K562 (cell line): Measurements from ENCODE around the gene DAZAP1. TPM values are rescaled to one million over a fixed set of nuclear protein-coding genes. Genes with fewer than 3 reads are reported as not detected.
"Not testable (repeated sequence)": the region's sequence is repeated elsewhere in the genome, so short reads cannot be mapped to it uniquely, and the experiment has no call there.

Experiments
- ATAC-seq: fragments of 200-7000 bp; cut with Tn5 transposase; 3 replicates; pipeline ENCODE4 v1.9.1; 2020; ENCODE audit warnings: moderate library complexity
- BruUV-seq: library from RNA; stranded (reverse); fragments of 400-500 nt; replicated peaks from 2 replicates; lab custom pipeline; 2021; lab: Mats Ljungman, UMichigan
- CTCF ChIA-PET: fragments of 300-600 bp; formaldehyde crosslinking; extraction: SDS; loops from one replicate; lab custom pipeline; 2021; ENCODE audit warnings: low intra/inter-chr PET ratio; lab: Yijun Ruan, JAX
- POLR2A ChIA-PET: fragments of 300-600, 350-650 bp; sonication (Branson Sonifier 250); formaldehyde crosslinking; extraction: SDS; loops from one replicate; lab custom pipeline; 2021; ENCODE audit warnings: antibody characterized with exemption, inconsistent platforms; lab: Yijun Ruan, JAX
- DNase-seq, 4 experiments: peaks; one replicate each; pipeline versions ENCODE4 v3.0.0 to v3.0.0-alpha.2; 2011 to 2018; ENCODE audit warnings: low spot score in 3 of 4, mixed read lengths in 3 of 4; ENCODE audit errors: extremely low read depth in 1 of 4
- FAIRE-seq: peaks from 2 replicates; lab custom pipeline; 2011; peaks lifted over from hg19 to GRCh38; lab: Jason Lieb, UNC
- H2AFZ ChIP-seq: 2 replicates; pipeline ENCODE4 v1.6.0; 2011; ENCODE audit warnings: low read depth, low read length, control low read depth, inconsistent platforms
- H3K27ac ChIP-seq: fragments of 200-600 bp; 3 replicates; pipeline ENCODE4 v1.8.0; 2011; ENCODE audit warnings: low read depth, mild to moderate bottlenecking, control low read depth, inconsistent platforms, low read length, moderate library complexity, mixed read lengths; ENCODE audit errors: extremely low read depth
- H3K27me3 ChIP-seq, 2 experiments: fragments of 300-600 bp in 1 of 2; 2 replicates in 1 of 2; 3 replicates in 1 of 2; pipeline versions ENCODE4 v1.6.0 to v1.8.0; 2011; ENCODE audit warnings: inconsistent platforms in 2 of 2, low read length in 2 of 2, mild to moderate bottlenecking in 1 of 2, mixed read lengths in 1 of 2, moderate library complexity in 1 of 2; ENCODE audit not compliant: control insufficient read depth in 2 of 2, insufficient read depth in 2 of 2
- H3K36me3 ChIP-seq: fragments of 300-600 bp; 3 replicates; pipeline ENCODE4 v1.8.0; 2011; ENCODE audit warnings: mild to moderate bottlenecking, low read length, inconsistent platforms; ENCODE audit not compliant: control insufficient read depth, insufficient read depth
- H3K4me1 ChIP-seq, 2 experiments: fragments of 200-600 bp in 1 of 2; replicated peaks in 1 of 2; 2 replicates in 1 of 2; 3 replicates in 1 of 2; pipeline versions ENCODE4 v1.5.1 to v1.8.0; 2011; ENCODE audit warnings: inconsistent platforms in 2 of 2, low read length in 2 of 2, mild to moderate bottlenecking in 1 of 2, mixed read lengths in 1 of 2, moderate library complexity in 1 of 2; ENCODE audit not compliant: control insufficient read depth in 2 of 2, insufficient read depth in 2 of 2
- H3K4me2 ChIP-seq: 2 replicates; pipeline ENCODE4 v1.6.1; 2011; ENCODE audit warnings: low read length, control low read depth, inconsistent platforms, mixed read lengths; ENCODE audit not compliant: insufficient read depth
- H3K4me3 ChIP-seq: fragments of 200-600 bp; sonication (generic), shearing (Covaris generic); 2 replicates; pipeline ENCODE4 v1.5.1; 2016; ENCODE audit warnings: control low read depth, inconsistent platforms
- H3K79me2 ChIP-seq: fragments of 200-600 bp; 3 replicates; pipeline ENCODE4 v1.8.0; 2011; ENCODE audit warnings: low read length, inconsistent platforms; ENCODE audit not compliant: control insufficient read depth, insufficient read depth
- H3K9ac ChIP-seq, 2 experiments: 2 replicates each; pipeline versions ENCODE4 v1.6.0 to v1.6.1; 2011; ENCODE audit warnings: low read depth in 2 of 2, low read length in 2 of 2, control low read depth in 1 of 2, inconsistent platforms in 1 of 2, mild to moderate bottlenecking in 1 of 2, mixed read lengths in 1 of 2; ENCODE audit not compliant: insufficient read depth in 1 of 2
- H3K9me1 ChIP-seq: one replicate; pipeline ENCODE4 v1.6.0; 2011; ENCODE audit warnings: inconsistent platforms, mild to moderate bottlenecking, low read length, moderate library complexity; ENCODE audit not compliant: control insufficient read depth, insufficient read depth
- H3K9me3 ChIP-seq: replicated peaks from 2 replicates; pipeline ENCODE4 v1.5.1; 2011; ENCODE audit warnings: low read depth, low read length, inconsistent platforms; ENCODE audit not compliant: control insufficient read depth, insufficient read depth
- H4K20me1 ChIP-seq: replicated peaks from 2 replicates; pipeline ENCODE4 v1.6.1; 2011; ENCODE audit warnings: low read length, inconsistent platforms, mixed read lengths; ENCODE audit not compliant: control insufficient read depth, insufficient read depth
- BRCA1 ChIP-seq, 2 experiments: fragments of 450-650 bp in 1 of 2; sonication (generic) in 1 of 2; formaldehyde crosslinking in 1 of 2; IDR thresholded peaks; 2 replicates each; pipeline versions ENCODE4 v1.5.0 to v1.6.1; 2017 to 2020; ENCODE audit warnings: mild to moderate bottlenecking in 1 of 2, missing genetic modification reagents in 1 of 2
- ETV1 ChIP-seq: fragments of 450-650 bp; conservative IDR thresholded peaks from 2 replicates; pipeline ENCODE4 v1.6.1; 2016; ENCODE audit warnings: missing genetic modification characterization, control low read depth, low read depth, missing compliant biosample characterization
- GABPB1 ChIP-seq: sonication (generic); formaldehyde crosslinking; IDR thresholded peaks from 2 replicates; pipeline ENCODE4 v1.8.0; 2022; ENCODE audit warnings: mild to moderate bottlenecking, missing genetic modification reagents
- HDAC1 ChIP-seq, 2 experiments: fragments of 450-650 bp; IDR thresholded peaks; 2 replicates each; pipeline ENCODE4 v1.6.1; 2016 to 2017; ENCODE audit warnings: inconsistent platforms in 1 of 2, mild to moderate bottlenecking in 1 of 2, moderate library complexity in 1 of 2
- MAZ ChIP-seq, 2 experiments: fragments of 450-650 bp in 1 of 2; sonication (generic) in 1 of 2; formaldehyde crosslinking; IDR thresholded peaks in 1 of 2; conservative IDR thresholded peaks in 1 of 2; 2 replicates each; pipeline versions ENCODE4 v1.4.0 to v1.5.0; 2020; ENCODE audit warnings: mild to moderate bottlenecking in 1 of 2, missing genetic modification reagents in 1 of 2
- MEIS2 ChIP-seq: fragments of 450-650 bp; IDR thresholded peaks from 2 replicates; pipeline ENCODE4 v1.6.1; 2014; ENCODE audit warnings: mild to moderate bottlenecking; ENCODE audit not compliant: partially characterized antibody
- WGBS: fragments of 100-300 bp; shearing (Covaris generic); methylation state at CpG from one replicate; pipeline ENCODE4 v1.1.6; 2016; ENCODE audit warnings: low coverage, mixed read lengths; ENCODE audit not compliant: insufficient coverage; ENCODE audit errors: missing lambda C conversion rate; 5-methylcytosine and 5-hydroxymethylcytosine counted together
- in situ Hi-C: fragments of 300-500 bp; cut with MboI; formaldehyde crosslinking; loops from 4 replicates; pipeline ENCODE4 v1.15.0; 2018; ENCODE audit warnings: inconsistent platforms, mixed read lengths
- intact Hi-C: fragments of 100-400 bp; cut with micrococcal nuclease; formaldehyde crosslinking; loops from 2 replicates; pipeline ENCODE4 v1.14.2; 2022
- polyA plus RNA-seq, 8 experiments: library from polyadenylated mRNA; depleted of rRNA in 4 of 8; stranded (reverse) in 5 of 8; unstranded in 3 of 8; fragments of >200 nt; fragmentation: Nextera tagmentation in 2 of 8; fragmentation: Illumina TruSeq in 1 of 8; extraction: Ambion mirVana in 2 of 8; extraction: Trizol in 1 of 8; gene quantifications; 2 replicates each; pipeline versions ENCODE4 v1.2.1 to v1.2.3, GENCODE V29; 2011 to 2014; ENCODE audit warnings: inconsistent platforms in 1 of 8, missing spikeins in 1 of 8
- total RNA-seq, 7 experiments: library from RNA; depleted of rRNA in 6 of 7; stranded (reverse); fragments of >200 nt in 6 of 7; fragmentation: Illumina TruSeq in 2 of 7; extraction: Trizol in 2 of 7; gene quantifications; 2 replicates each; pipeline versions ENCODE4 v1.2.1 to v1.2.3, GENCODE V29; 2011 to 2021; ENCODE audit warnings: low replicate concordance in 1 of 7
- TF ChIP-seq, protein P1 (sequence below): fragments of 450-650 bp; formaldehyde crosslinking; IDR thresholded peaks from 2 replicates; pipeline ENCODE4 v1.4.0; 2022; ENCODE audit warnings: mild to moderate bottlenecking, moderate library complexity
- TF ChIP-seq, protein P2 (sequence below): sonication (generic); formaldehyde crosslinking; IDR thresholded peaks from 2 replicates; pipeline ENCODE4 v1.8.0; 2022; ENCODE audit warnings: missing genetic modification reagents, mild to moderate bottlenecking, moderate library complexity, borderline replicate concordance
- TF ChIP-seq, protein P3 (sequence below): fragments of 450-650 bp; IDR thresholded peaks from 2 replicates; pipeline ENCODE4 v1.6.1; 2016; ENCODE audit warnings: antibody characterized with exemption
- TF ChIP-seq, protein P4 (sequence below): sonication (generic); formaldehyde crosslinking; IDR thresholded peaks from 2 replicates; pipeline ENCODE4 v1.8.0; 2022; ENCODE audit warnings: missing genetic modification reagents, mild to moderate bottlenecking, borderline replicate concordance
- TF ChIP-seq, protein P5 (sequence below): fragments of 450-650 bp; IDR thresholded peaks from 2 replicates; pipeline ENCODE4 v1.6.1; 2016; ENCODE audit warnings: borderline replicate concordance

Gene DAZAP1
- total and polyA plus RNA-seq, 9 of the 15 experiments (the other 6 are each of a cell fraction or from before 2014, with no cell fraction given) = 10.8 to 289 (median 142) TPM

DNA sequence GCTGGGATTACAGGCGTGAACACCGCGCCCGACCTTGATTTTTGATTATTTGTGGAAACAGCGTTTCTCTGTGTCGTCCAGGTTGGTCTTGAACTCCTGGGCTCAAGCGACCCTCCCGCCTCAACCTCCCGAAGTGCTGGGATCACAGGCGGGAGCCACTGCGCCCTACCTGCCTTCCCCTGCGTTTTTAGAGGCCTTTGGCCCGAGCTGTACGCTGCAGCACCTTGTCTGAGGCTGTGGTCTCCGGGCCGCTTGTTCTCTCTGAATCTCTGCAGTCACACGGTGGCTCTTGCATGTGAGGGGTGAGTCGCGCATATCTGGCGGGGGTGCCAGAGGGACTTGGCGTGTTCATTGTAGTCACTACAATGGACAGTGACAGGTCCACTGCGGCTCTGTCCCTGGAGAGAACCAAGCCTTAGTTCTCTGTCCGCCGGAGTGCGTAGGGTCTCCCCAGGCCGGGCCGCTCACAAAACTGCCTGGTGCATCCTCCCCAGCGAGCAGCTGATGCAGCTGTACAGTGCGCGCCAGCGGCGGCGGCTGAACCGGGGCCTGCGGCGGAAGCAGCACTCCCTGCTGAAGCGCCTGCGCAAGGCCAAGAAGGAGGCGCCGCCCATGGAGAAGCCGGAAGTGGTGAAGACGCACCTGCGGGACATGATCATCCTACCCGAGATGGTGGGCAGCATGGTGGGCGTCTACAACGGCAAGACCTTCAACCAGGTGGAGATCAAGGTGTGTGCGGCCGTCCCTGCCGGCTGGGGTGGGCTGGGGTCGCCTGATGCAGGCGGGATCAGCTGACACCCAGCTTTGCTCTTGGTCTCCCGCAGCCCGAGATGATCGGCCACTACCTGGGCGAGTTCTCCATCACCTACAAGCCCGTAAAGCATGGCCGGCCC, 32.4 kb downstream of the DAZAP1 start:
- H2AFZ ChIP-seq; H3K9me1 ChIP-seq; BruUV-seq; H3K27me3 ChIP-seq; in situ Hi-C loops; CTCF ChIA-PET; FAIRE-seq; H3K9me3 ChIP-seq; TF ChIP-seq BRCA1 (IDR thresholded peaks at IDR 0.05): not testable (repeated sequence)
- peak overlapping the region; percentile 93 to 100 for H3K9ac ChIP-seq
- peaks cover 29% of the 10 kb centered on the region for H4K20me1 ChIP-seq
- POLR2A ChIA-PET = interaction anchor here (0.7 to 1.8 kb wide), 14 partner anchors 9 to 171 kb away, joined by 3 to 7 read pairs (median 3); partner anchors contain the start of gene CIRBP
- H3K27ac ChIP-seq = peak overlapping the region; percentile 90
- H3K4me1 ChIP-seq = peaks cover 50 to 88% of the 10 kb centered on the region in 2 experiments
- peaks cover 49% of the 10 kb centered on the region for H3K36me3 ChIP-seq
- intact Hi-C loops = loop anchor here (10.0 kb wide), 1 partner anchor 165 kb away; the partner anchor contains the start of gene FAM174C
- H3K4me3 ChIP-seq = peak overlapping the region; percentile 70
- DNase-seq (peak in 1 of 4 experiments; percentile 47), ATAC-seq (peak; percentile 36)
- WGBS = 10% methylated on average over 52 of the region's 57 CpGs
- H3K79me2 ChIP-seq = peaks cover 52% of the 10 kb centered on the region
- H3K4me2 ChIP-seq = peak overlapping the region; percentile 97
- TF ChIP-seq MAZ (CRISPR knock-in tag; conservative IDR thresholded peaks at IDR 0.05 in 1 of 2, IDR thresholded peaks at IDR 0.05 in 1 of 2) (peak in 1 of 2 experiments; percentile 40; a peak in 2 of 4 replicates), BRCA1 (CRISPR knock-in tag; IDR thresholded peaks at IDR 0.05) (peak; percentile 92; the same call in 1 of the 2 replicates), MEIS2 (peak; percentile 60), ETV1 (peak; percentile 57; the same call in 1 of the 2 replicates), HDAC1 (IDR thresholded peaks at IDR 0.05) (peak in 1 of 2 experiments; percentile 75; a peak in 2 of 4 replicates), GABPB1 (CRISPR knock-in tag) (peak; percentile 58; the same call in 1 of the 2 replicates)
- TF ChIP-seq, protein P1, sequence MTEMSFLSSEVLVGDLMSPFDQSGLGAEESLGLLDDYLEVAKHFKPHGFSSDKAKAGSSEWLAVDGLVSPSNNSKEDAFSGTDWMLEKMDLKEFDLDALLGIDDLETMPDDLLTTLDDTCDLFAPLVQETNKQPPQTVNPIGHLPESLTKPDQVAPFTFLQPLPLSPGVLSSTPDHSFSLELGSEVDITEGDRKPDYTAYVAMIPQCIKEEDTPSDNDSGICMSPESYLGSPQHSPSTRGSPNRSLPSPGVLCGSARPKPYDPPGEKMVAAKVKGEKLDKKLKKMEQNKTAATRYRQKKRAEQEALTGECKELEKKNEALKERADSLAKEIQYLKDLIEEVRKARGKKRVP (CRISPR knock-in tag) = 0 out of 2 replicates have a peak, but pooled peaks have one; percentile 23
- TF ChIP-seq, protein P2, sequence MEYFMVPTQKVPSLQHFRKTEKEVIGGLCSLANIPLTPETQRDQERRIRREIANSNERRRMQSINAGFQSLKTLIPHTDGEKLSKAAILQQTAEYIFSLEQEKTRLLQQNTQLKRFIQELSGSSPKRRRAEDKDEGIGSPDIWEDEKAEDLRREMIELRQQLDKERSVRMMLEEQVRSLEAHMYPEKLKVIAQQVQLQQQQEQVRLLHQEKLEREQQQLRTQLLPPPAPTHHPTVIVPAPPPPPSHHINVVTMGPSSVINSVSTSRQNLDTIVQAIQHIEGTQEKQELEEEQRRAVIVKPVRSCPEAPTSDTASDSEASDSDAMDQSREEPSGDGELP (CRISPR knock-in tag) = peak; percentile 96
- TF ChIP-seq, protein P3, sequence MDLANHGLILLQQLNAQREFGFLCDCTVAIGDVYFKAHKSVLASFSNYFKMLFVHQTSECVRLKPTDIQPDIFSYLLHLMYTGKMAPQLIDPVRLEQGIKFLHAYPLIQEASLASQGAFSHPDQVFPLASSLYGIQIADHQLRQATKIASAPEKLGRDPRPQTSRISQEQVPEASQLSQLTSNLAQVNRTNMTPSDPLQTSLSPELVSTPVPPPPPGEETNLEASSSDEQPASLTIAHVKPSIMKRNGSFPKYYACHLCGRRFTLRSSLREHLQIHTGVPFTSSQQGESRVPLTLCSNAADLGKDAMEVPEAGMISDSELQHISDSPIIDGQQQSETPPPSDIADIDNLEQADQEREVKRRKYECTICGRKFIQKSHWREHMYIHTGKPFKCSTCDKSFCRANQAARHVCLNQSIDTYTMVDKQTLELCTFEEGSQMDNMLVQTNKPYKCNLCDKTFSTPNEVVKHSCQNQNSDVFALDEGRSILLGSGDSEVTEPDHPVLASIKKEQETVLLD = peak; percentile 35; the same call in 1 of the 2 replicates
- TF ChIP-seq, protein P4, sequence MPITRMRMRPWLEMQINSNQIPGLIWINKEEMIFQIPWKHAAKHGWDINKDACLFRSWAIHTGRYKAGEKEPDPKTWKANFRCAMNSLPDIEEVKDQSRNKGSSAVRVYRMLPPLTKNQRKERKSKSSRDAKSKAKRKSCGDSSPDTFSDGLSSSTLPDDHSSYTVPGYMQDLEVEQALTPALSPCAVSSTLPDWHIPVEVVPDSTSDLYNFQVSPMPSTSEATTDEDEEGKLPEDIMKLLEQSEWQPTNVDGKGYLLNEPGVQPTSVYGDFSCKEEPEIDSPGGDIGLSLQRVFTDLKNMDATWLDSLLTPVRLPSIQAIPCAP (CRISPR knock-in tag) = 0 out of 2 replicates have a peak, but pooled peaks have one; percentile 18
- TF ChIP-seq, protein P5, sequence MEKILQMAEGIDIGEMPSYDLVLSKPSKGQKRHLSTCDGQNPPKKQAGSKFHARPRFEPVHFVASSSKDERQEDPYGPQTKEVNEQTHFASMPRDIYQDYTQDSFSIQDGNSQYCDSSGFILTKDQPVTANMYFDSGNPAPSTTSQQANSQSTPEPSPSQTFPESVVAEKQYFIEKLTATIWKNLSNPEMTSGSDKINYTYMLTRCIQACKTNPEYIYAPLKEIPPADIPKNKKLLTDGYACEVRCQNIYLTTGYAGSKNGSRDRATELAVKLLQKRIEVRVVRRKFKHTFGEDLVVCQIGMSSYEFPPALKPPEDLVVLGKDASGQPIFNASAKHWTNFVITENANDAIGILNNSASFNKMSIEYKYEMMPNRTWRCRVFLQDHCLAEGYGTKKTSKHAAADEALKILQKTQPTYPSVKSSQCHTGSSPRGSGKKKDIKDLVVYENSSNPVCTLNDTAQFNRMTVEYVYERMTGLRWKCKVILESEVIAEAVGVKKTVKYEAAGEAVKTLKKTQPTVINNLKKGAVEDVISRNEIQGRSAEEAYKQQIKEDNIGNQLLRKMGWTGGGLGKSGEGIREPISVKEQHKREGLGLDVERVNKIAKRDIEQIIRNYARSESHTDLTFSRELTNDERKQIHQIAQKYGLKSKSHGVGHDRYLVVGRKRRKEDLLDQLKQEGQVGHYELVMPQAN = peak; percentile 78; the same call in 1 of the 2 replicates
